BLaER1 treated with 17β-estradiol and CSF1 and Interleukin-3, amounts not matched to agents 10 nM and 100 nM (cell line): ENCODE results near the gene UTY.

Source experiments
- H3K27ac ChIP-seq, 11 experiments: shearing (Covaris generic); formaldehyde crosslinking; 2 replicates each; pipeline ENCODE4 v1.8.1; 2022
- H3K27me3 ChIP-seq, 11 experiments: shearing (Covaris generic); formaldehyde crosslinking; 2 replicates each; pipeline ENCODE4 v1.8.1; 2022
- H3K36me3 ChIP-seq, 11 experiments: shearing (Covaris generic); formaldehyde crosslinking; 2 replicates each; pipeline ENCODE4 v1.8.1; 2022
- H3K4me1 ChIP-seq, 10 experiments: shearing (Covaris generic); formaldehyde crosslinking; 2 replicates each; pipeline ENCODE4 v1.8.1; 2022
- H3K4me2 ChIP-seq, 11 experiments: shearing (Covaris generic); formaldehyde crosslinking; 2 replicates each; pipeline ENCODE4 v1.8.1; 2022
- H3K4me3 ChIP-seq, 10 experiments: shearing (Covaris generic); formaldehyde crosslinking; 2 replicates each; pipeline ENCODE4 v1.8.1; 2022
- H3K9ac ChIP-seq, 11 experiments: shearing (Covaris generic); formaldehyde crosslinking; 2 replicates each; pipeline ENCODE4 v1.8.1; 2022
- H3K9me3 ChIP-seq, 11 experiments: shearing (Covaris generic); formaldehyde crosslinking; replicated peaks in 1 of 11; 2 replicates each; pipeline ENCODE4 v1.8.1; 2022
- H4K20me1 ChIP-seq, 11 experiments: shearing (Covaris generic); formaldehyde crosslinking; 2 replicates each; pipeline ENCODE4 v1.8.1; 2022
- Cebpa-rat ChIP-seq, 11 experiments: shearing (Covaris generic); IDR thresholded peaks; 2 replicates each; pipeline ENCODE4 v1.8.1; 2022

UTY gene

DNA sequence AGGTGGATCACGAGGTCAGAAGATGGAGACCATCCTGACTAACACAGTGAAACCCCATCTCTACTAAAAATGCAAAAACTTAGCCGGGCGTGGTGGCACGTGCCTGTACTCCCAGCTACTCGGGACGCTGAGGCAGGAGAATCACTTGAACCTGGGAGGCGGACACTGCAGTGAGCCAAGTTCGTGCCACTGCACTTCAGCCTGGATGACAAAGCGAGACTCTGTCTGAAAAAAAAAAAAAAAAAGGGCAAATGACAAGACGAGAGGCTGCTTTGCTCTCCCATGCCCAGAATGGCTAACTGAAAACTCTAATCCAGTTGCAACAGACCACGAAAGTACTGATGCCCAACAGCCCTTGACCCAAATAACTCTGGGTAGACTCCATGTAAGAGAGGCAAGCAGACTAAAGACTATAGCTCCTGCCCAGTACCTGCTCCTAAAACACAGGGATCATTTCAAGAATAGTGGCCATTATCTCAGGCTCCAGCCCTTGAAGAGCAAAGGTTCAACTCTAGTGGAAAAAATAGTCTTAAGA is 29.2 kb downstream of the UTY start:
- Histone ChIP-seq H3K27me3 (no peaks in the 10 kb centered on the region), H3K4me2 (no peak overlapping the region), H3K36me3 (no peaks in the 10 kb centered on the region), H3K9me3 (no peaks in the 10 kb centered on the region), H3K4me3 (no peak overlapping the region), H3K9ac (no peak overlapping the region), H4K20me1 (no peaks in the 10 kb centered on the region), H3K27ac (no peak overlapping the region), H3K4me1 (no peaks in the 10 kb centered on the region)
- no peak for TF ChIP-seq Cebpa-rat (IDR thresholded peaks at IDR 0.05)

DNA sequence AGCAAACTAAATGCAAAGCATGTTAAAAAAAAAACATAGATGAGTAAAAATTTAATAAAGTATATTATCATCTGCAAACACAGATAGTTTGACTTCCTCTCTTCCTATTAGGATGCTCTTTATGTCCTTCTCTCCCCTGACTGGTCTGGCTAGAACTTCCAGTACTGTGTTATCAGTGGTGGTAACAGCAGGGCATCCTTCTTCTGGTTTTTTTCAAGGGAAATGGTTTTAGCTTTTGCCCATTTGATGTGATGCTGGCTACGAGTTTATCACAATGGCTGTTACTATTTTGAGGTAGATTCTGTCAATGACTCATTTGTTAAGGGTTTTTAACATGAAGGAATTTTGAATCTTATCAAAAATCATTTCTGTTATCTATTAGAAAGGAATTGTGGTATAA is 34.3 kb downstream of the UTY start:
- no peak overlapping the region for H3K27ac ChIP-seq
- no peak overlapping the region for H3K4me2 ChIP-seq
- TF ChIP-seq Cebpa-rat (IDR thresholded peaks at IDR 0.05) = no peak
- no peak overlapping the region for H3K4me3 ChIP-seq
- no peaks in the 10 kb centered on the region for H3K36me3 ChIP-seq
- H3K4me1 ChIP-seq = no peaks in the 10 kb centered on the region
- H3K9ac ChIP-seq = no peak overlapping the region
- H3K27me3 ChIP-seq = no peaks in the 10 kb centered on the region
- H3K9me3 ChIP-seq = no peaks in the 10 kb centered on the region
- H4K20me1 ChIP-seq = no peaks in the 10 kb centered on the region

- no peaks in the 10 kb centered on the region for H3K4me1 ChIP-seq
- H3K9ac ChIP-seq = no peak overlapping the region
- no peak for TF ChIP-seq Cebpa-rat (IDR thresholded peaks at IDR 0.05)
- no peaks in the 10 kb centered on the region for H3K27me3 ChIP-seq
- H3K36me3 ChIP-seq = no peaks in the 10 kb centered on the region
- H4K20me1 ChIP-seq = no peaks in the 10 kb centered on the region
- no peaks in the 10 kb centered on the region for H3K9me3 ChIP-seq
- no peak overlapping the region for H3K4me3 ChIP-seq
- H3K27ac ChIP-seq = no peak overlapping the region
- no peak overlapping the region for H3K4me2 ChIP-seq
These were observed 36.7 kb downstream of the UTY start for GRCh38 chrY:13443146-13443545.

DNA sequence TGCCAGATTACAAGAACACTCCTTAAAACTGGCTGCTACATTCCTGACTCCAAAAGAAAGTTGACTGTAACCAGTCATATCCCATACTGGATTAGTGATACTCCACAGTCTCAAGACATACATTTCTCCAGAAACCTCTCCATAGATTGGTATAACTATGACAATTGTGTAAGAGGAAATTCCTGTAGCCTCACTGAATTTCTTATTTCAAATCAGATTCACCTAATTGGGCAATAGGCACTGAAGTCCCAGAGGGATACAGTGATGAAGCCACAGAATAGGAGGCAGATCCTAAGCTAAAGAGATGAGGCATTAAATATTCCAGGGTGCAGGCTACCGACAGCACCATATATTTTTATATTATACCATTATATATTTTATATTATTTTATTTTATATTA is 39.0 kb downstream of the UTY start:
- H3K4me3 ChIP-seq = no peak overlapping the region
- TF ChIP-seq Cebpa-rat (IDR thresholded peaks at IDR 0.05) = no peak
- H4K20me1 ChIP-seq = no peaks in the 10 kb centered on the region
- no peaks in the 10 kb centered on the region for H3K27me3 ChIP-seq
- H3K27ac ChIP-seq = no peak overlapping the region
- H3K9me3 ChIP-seq = no peaks in the 10 kb centered on the region
- no peaks in the 10 kb centered on the region for H3K4me1 ChIP-seq
- no peak overlapping the region for H3K9ac ChIP-seq
- H3K36me3 ChIP-seq = no peaks in the 10 kb centered on the region
- no peak overlapping the region for H3K4me2 ChIP-seq

- Histone ChIP-seq H3K4me1 (no peaks in the 10 kb centered on the region), H3K9me3 (no peaks in the 10 kb centered on the region), H3K4me2 (no peak overlapping the region), H3K9ac (no peak overlapping the region), H3K27me3 (no peaks in the 10 kb centered on the region), H4K20me1 (no peaks in the 10 kb centered on the region), H3K27ac (no peak overlapping the region), H3K36me3 (no peaks in the 10 kb centered on the region), H3K4me3 (no peak overlapping the region)
- TF ChIP-seq Cebpa-rat (IDR thresholded peaks at IDR 0.05) = no peak
These were observed 43.6 kb downstream of the UTY start for GRCh38 chrY:13435968-13436937.

- no peak overlapping the region for H3K4me3 ChIP-seq
- no peak overlapping the region for H3K27ac ChIP-seq
These were observed 44.4 kb downstream of the UTY start for GRCh38 chrY:13435206-13435967.

DNA sequence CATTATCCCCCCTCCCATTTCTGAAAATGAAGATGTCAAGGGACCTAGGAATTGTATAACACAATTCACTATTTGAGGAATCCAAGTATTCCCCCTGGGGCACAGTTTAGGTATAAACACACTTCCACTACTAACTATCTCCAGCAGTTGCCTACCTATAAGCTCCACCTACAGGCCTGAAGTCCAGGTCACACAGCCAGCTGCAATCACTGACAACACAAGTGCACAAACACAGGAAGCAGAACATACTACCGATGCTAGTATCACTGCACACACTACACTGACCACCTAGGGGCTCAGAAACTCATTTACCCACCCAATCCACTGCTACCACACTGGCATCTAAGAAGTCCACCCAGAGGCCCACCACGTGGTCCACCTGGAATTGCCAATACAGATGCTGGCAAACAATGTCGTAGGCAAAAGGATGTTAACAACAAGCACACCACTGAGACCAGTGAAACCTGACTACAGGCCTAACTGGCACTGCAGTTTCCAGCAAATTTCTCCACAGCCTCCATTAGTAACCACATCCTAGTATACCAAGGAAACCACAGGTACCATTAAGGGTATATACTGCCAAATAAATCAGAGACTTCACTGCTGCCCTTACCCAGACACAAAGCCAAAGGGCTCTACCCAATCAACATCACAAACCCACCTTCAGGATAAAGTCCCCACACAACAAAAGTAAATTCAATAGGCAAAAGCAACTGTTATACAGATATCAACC is 47.4 kb downstream of the UTY start:
- Histone ChIP-seq H3K27me3 (no peaks in the 10 kb centered on the region), H3K4me2 (no peak overlapping the region), H4K20me1 (no peaks in the 10 kb centered on the region), H3K36me3 (no peaks in the 10 kb centered on the region), H3K4me1 (no peaks in the 10 kb centered on the region), H3K9me3 (no peaks in the 10 kb centered on the region), H3K4me3 (no peak overlapping the region), H3K27ac (no peak overlapping the region), H3K9ac (no peak overlapping the region)
- TF ChIP-seq Cebpa-rat (IDR thresholded peaks at IDR 0.05) = no peak

More at GRCh38 chrY:13435206-13435967, 44.4 kb downstream of the UTY start:
- Histone ChIP-seq H3K36me3 (no peaks in the 10 kb centered on the region), H3K9me3 (no peaks in the 10 kb centered on the region), H3K4me2 (no peak overlapping the region), H3K9ac (no peak overlapping the region), H3K4me1 (no peaks in the 10 kb centered on the region), H3K27me3 (no peaks in the 10 kb centered on the region), H4K20me1 (no peaks in the 10 kb centered on the region)
- TF ChIP-seq Cebpa-rat (IDR thresholded peaks at IDR 0.05) = no peak

GRCh38 chrY:13429551-13429950 is 50.3 kb downstream of the UTY start:
- Histone ChIP-seq H3K27me3 (no peaks in the 10 kb centered on the region), H3K4me2 (no peak overlapping the region), H3K9ac (no peak overlapping the region), H3K4me1 (no peaks in the 10 kb centered on the region), H3K36me3 (no peaks in the 10 kb centered on the region), H3K9me3 (no peaks in the 10 kb centered on the region), H3K27ac (no peak overlapping the region), H3K4me3 (no peak overlapping the region), H4K20me1 (no peaks in the 10 kb centered on the region)
- TF ChIP-seq Cebpa-rat (IDR thresholded peaks at IDR 0.05) = no peak

DNA sequence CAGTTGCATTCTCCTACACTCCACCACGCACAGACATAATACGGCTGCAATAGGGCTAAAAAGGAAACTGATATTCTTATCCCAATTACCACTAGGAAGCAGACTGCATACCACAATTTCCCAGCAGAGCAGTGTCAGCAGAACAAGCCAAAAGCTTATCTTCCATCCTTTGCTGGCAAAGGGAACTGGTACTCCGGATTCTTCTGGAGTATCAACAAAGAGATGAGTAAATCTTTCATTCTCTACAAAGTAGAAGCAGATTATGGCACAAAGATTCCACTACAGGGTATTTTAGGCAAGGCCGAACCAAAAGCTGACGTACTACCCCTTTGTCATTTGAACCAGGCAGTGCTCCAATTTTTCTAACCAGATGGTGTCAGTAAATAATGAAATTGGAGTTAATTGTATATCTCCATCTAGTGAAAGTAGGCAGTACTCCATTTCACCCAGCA is 56.5 kb downstream of the UTY start:
- H3K4me3 ChIP-seq = no peak overlapping the region
- no peaks in the 10 kb centered on the region for H3K9me3 ChIP-seq
- no peak overlapping the region for H3K9ac ChIP-seq
- no peaks in the 10 kb centered on the region for H3K36me3 ChIP-seq
- no peaks in the 10 kb centered on the region for H3K4me1 ChIP-seq
- H3K27me3 ChIP-seq = no peaks in the 10 kb centered on the region
- no peaks in the 10 kb centered on the region for H4K20me1 ChIP-seq
- no peak overlapping the region for H3K4me2 ChIP-seq
- no peak for TF ChIP-seq Cebpa-rat (IDR thresholded peaks at IDR 0.05)
- no peak overlapping the region for H3K27ac ChIP-seq
